Activated T-helper 1 cell treated with anti-CD3 and anti-CD28 coated beads, Interleukin-12 subunit alpha, Interleukin-12 subunit beta, Interleukin-2, Interleukin-4 antibody, amounts not matched to agents 30 ng/mL and 10 ng/mL and 1 ng/mL, durations not matched to agents 14 hours and 24 hours and 36 hours (primary cell): ENCODE measurements around the gene MAGEC3. TPM values are rescaled to one million over a fixed set of nuclear protein-coding genes. Genes with fewer than 3 reads are reported as not detected.
"Not testable (repeated sequence)": the region's sequence is repeated elsewhere in the genome, so short reads cannot be mapped to it uniquely, and the experiment has no call there.

Experiments used
- DNase-seq: peaks from one replicate; pipeline ENCODE4 v3.0.0; 2021; ENCODE audit warnings: low spot score
- H3K27ac Mint-ChIP-seq: one replicate; pipeline ENCODE4 v1.8.0; 2021; ENCODE audit warnings: mild to moderate bottlenecking, mixed read lengths
- H3K27me3 Mint-ChIP-seq: one replicate; pipeline ENCODE4 v1.8.0; 2022; ENCODE audit warnings: mild to moderate bottlenecking, moderate library complexity, mixed read lengths; ENCODE audit not compliant: insufficient read depth
- H3K36me3 Mint-ChIP-seq: one replicate; pipeline ENCODE4 v1.8.0; 2021; ENCODE audit warnings: low read depth, mixed read lengths
- H3K4me1 Mint-ChIP-seq: one replicate; pipeline ENCODE4 v1.8.0; 2021; ENCODE audit warnings: low read depth, mixed read lengths
- H3K4me3 Mint-ChIP-seq: one replicate; pipeline ENCODE4 v1.8.0; 2021; ENCODE audit warnings: mild to moderate bottlenecking, moderate library complexity, mixed read lengths
- H3K9me3 Mint-ChIP-seq: one replicate; pipeline ENCODE4 v1.8.0; 2021; ENCODE audit warnings: mixed read lengths
- intact Hi-C: fragments of 100-400 bp; cut with micrococcal nuclease; formaldehyde crosslinking; loops from one replicate; pipeline ENCODE4 v1.15.1; 2024
- total RNA-seq: library from RNA; stranded (reverse); gene quantifications from 2 replicates; pipeline ENCODE4 v1.2.3, GENCODE V29; 2022

Gene MAGEC3, protein sequence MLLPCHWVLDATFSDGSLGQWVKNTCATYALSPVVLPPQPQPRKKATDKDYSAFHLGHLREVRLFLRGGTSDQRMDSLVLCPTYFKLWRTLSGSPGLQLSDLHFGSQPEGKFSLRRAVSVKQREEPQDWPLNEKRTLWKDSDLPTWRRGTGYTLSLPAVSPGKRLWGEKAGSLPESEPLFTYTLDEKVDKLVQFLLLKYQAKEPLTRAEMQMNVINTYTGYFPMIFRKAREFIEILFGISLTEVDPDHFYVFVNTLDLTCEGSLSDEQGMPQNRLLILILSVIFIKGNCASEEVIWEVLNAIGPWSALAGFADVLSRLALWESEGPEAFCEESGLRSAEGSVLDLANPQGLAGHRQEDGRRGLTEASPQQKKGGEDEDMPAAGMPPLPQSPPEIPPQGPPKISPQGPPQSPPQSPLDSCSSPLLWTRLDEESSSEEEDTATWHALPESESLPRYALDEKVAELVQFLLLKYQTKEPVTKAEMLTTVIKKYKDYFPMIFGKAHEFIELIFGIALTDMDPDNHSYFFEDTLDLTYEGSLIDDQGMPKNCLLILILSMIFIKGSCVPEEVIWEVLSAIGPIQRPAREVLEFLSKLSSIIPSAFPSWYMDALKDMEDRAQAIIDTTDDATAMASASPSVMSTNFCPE
- not detected in 2 replicates for total RNA-seq

GRCh38 chrX:141838016-141838415 is at the start of gene MAGEC3:
MAGEC3 (plus strand) TSS chrX:141838316; CDS start chrX:141838316, 0 bp downstream.
- intact Hi-C loops: no loop called here
- H3K4me1 Mint-ChIP-seq: no peaks in the 10 kb centered on the region
- H3K9me3 Mint-ChIP-seq: no peaks in the 10 kb centered on the region
- no peaks in the 10 kb centered on the region for H3K36me3 Mint-ChIP-seq
- no peak within 1 kb of the TSS for H3K4me3 Mint-ChIP-seq
- H3K27ac Mint-ChIP-seq: no peak within 1 kb of the TSS
- no peak for DNase-seq
- H3K27me3 Mint-ChIP-seq: no peaks in the 10 kb centered on the region

GRCh38 chrX:141791856-141792255 is 46.3 kb upstream of the MAGEC3 start:
- no peaks in the 10 kb centered on the region for H3K4me1 Mint-ChIP-seq
- intact Hi-C loops: no loop called here
- H3K9me3 Mint-ChIP-seq: no peaks in the 10 kb centered on the region
- no peaks in the 10 kb centered on the region for H3K27me3 Mint-ChIP-seq
- no peak overlapping the region for H3K27ac Mint-ChIP-seq
- DNase-seq: no peak
- no peak overlapping the region for H3K4me3 Mint-ChIP-seq
- no peaks in the 10 kb centered on the region for H3K36me3 Mint-ChIP-seq

GRCh38 chrX:141811438-141811837 is 26.7 kb upstream of the MAGEC3 start:
- H3K36me3 Mint-ChIP-seq: no peaks in the 10 kb centered on the region
- H3K27ac Mint-ChIP-seq: no peak overlapping the region
- H3K9me3 Mint-ChIP-seq: no peaks in the 10 kb centered on the region
- intact Hi-C loops: no loop called here
- no peak for DNase-seq
- no peak overlapping the region for H3K4me3 Mint-ChIP-seq
- no peaks in the 10 kb centered on the region for H3K4me1 Mint-ChIP-seq
- H3K27me3 Mint-ChIP-seq: no peaks in the 10 kb centered on the region

GRCh38 chrX:141814213-141814857 is 23.8 kb upstream of the MAGEC3 start:
- Mint-ChIP-seq H3K27ac (no peak overlapping the region), H3K9me3 (no peaks in the 10 kb centered on the region), H3K27me3 (no peaks in the 10 kb centered on the region), H3K36me3 (no peaks in the 10 kb centered on the region), H3K4me3 (no peak overlapping the region), H3K4me1 (no peaks in the 10 kb centered on the region)
- DNase-seq: no peak
- intact Hi-C loops: no loop called here

- DNase-seq: no peak
- Mint-ChIP-seq H3K27ac (no peak overlapping the region), H3K9me3 (no peaks in the 10 kb centered on the region), H3K36me3 (no peaks in the 10 kb centered on the region), H3K4me1 (no peaks in the 10 kb centered on the region), H3K27me3 (no peaks in the 10 kb centered on the region), H3K4me3 (no peak overlapping the region)
- intact Hi-C loops: no loop called here
Measured at GRCh38 chrX:141815904-141816303, 22.2 kb upstream of the MAGEC3 start.

DNA sequence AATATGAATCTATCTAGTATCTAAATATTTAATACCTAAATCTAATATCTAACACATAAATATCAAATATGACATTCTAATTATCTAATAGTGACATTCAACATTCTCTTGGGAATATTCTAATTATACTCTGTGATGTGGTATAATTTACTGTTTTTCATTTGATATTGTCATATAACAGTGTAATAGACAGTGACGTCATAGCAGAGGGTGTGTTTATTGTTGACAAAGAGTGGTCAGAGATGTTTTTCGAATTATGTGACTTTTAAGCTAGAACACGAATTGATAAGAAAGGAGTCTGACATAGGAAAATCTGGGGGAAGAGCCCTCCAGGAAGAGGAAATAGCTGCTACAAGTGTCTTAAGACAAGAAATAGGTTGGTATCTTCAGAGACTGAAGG is 5.9 kb upstream of the MAGEC3 start:
- no peak overlapping the region for H3K27ac Mint-ChIP-seq
- H3K4me3 Mint-ChIP-seq: no peak overlapping the region
- intact Hi-C loops: no loop called here
- no peaks in the 10 kb centered on the region for H3K4me1 Mint-ChIP-seq
- DNase-seq: no peak
- H3K27me3 Mint-ChIP-seq: no peaks in the 10 kb centered on the region
- no peaks in the 10 kb centered on the region for H3K9me3 Mint-ChIP-seq
- no peaks in the 10 kb centered on the region for H3K36me3 Mint-ChIP-seq

DNA sequence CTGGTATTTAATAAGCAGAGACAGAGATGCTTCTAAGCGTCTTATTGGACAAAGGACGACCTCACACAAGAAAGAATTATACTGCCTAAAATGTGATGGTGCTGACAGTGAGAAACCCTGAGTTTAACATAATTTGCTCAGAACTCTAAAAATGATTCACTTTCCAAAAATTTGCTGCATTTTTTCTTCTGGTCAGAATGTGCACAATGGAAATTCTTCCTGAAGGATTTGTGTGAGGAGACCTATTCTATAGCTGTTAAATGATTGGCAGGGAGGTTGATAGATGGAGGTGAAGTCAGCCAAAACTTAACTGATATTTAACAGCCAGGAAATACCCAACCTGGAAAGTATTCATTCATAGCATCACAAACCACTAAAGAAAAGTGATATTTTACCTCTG is 1.7 kb downstream of the MAGEC3 start:
- no peaks in the 10 kb centered on the region for H3K36me3 Mint-ChIP-seq
- intact Hi-C loops: no loop called here
- H3K27me3 Mint-ChIP-seq: no peaks in the 10 kb centered on the region
- no peak overlapping the region for H3K4me3 Mint-ChIP-seq
- H3K9me3 Mint-ChIP-seq: no peaks in the 10 kb centered on the region
- H3K27ac Mint-ChIP-seq: no peak overlapping the region
- no peak for DNase-seq
- no peaks in the 10 kb centered on the region for H3K4me1 Mint-ChIP-seq

DNA sequence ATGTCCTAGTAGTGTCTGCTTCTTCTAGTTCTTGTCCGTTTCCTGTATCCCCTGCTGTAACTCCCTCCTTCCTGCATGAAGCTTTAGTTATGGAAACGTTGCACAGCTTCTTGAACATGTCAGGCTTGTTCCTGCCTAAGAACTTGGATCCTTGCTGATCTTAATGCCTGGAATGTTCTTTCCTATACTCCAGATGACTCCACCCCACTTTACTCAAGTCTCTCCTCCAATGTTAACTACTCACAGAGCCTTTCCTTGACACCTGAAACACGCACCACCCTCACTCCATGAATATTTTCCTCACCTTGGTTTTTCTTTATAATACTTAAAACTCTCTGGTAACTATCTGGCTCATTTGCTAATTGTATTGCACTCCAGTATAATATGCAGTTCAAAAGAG is 19.4 kb downstream of the MAGEC3 start:
- H3K4me3 Mint-ChIP-seq: no peak overlapping the region
- no peaks in the 10 kb centered on the region for H3K27me3 Mint-ChIP-seq
- H3K27ac Mint-ChIP-seq: no peak overlapping the region
- no peaks in the 10 kb centered on the region for H3K9me3 Mint-ChIP-seq
- no peaks in the 10 kb centered on the region for H3K4me1 Mint-ChIP-seq
- no peak for DNase-seq
- no peaks in the 10 kb centered on the region for H3K36me3 Mint-ChIP-seq
- intact Hi-C loops: no loop called here

DNA sequence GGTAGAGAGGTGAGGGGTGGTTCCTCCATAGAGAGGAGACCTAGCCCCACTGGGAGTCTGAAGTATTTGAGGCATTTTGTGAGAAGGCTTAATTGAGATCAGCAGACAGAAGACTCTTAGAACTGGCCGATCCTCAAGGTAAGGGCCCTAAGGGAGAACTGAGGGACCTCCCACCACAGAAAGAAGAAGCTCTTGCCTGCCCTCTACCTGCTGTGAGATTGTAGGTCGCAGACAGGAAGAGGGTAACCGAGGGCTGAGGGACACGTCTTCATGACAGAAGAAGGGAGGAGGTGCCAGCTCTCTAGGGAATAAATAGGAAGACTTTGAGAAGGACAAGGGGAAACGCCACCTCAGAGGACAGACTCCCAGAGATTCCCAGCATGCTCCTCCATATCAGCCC is 41.5 kb downstream of the MAGEC3 start:
- Mint-ChIP-seq H3K9me3 (no peaks in the 10 kb centered on the region), H3K27me3 (no peaks in the 10 kb centered on the region), H3K4me1 (no peaks in the 10 kb centered on the region), H3K36me3 (no peaks in the 10 kb centered on the region), H3K27ac (no peak overlapping the region), H3K4me3 (no peak overlapping the region)
- no peak for DNase-seq
- intact Hi-C loops: no loop called here

DNA sequence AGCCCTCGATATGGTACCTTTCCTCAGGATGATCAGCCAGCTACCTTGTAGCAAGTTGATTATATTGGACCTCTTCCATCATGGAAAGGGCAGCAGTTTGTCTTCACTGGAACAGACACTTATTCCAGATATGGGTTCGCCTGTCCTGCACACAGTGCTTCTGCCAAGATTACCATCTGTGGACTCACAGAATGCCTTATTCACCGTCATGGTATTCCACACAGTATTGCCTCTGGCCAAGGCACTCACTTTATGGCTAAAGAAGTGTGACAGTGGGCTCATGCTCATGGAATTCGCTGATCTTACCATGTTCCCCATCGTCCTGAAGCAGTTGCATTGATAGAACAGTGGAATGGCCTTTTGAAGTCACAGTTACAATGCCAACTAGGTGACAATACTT is 50.7 kb downstream of the MAGEC3 start:
- H3K4me1 Mint-ChIP-seq, H3K36me3 Mint-ChIP-seq, DNase-seq, H3K4me3 Mint-ChIP-seq, H3K27me3 Mint-ChIP-seq, H3K27ac Mint-ChIP-seq, intact Hi-C loops, H3K9me3 Mint-ChIP-seq: not testable (repeated sequence)

- no peaks in the 10 kb centered on the region for H3K27me3 Mint-ChIP-seq
- intact Hi-C loops: no loop called here
- no peaks in the 10 kb centered on the region for H3K9me3 Mint-ChIP-seq
- H3K27ac Mint-ChIP-seq: no peak overlapping the region
- H3K4me3 Mint-ChIP-seq: no peak overlapping the region
- H3K4me1 Mint-ChIP-seq: no peaks in the 10 kb centered on the region
- H3K36me3 Mint-ChIP-seq: no peaks in the 10 kb centered on the region
- DNase-seq: no peak
Measured at GRCh38 chrX:141894733-141895132, 56.6 kb downstream of the MAGEC3 start.

- intact Hi-C loops: no loop called here
Measured at GRCh38 chrX:141897690-141898089, 59.6 kb downstream of the MAGEC3 start.

GRCh38 chrX:141902366-141902765 is 64.2 kb downstream of the MAGEC3 start:
- Mint-ChIP-seq H3K27ac (no peak overlapping the region), H3K27me3 (no peaks in the 10 kb centered on the region), H3K9me3 (no peaks in the 10 kb centered on the region), H3K36me3 (no peaks in the 10 kb centered on the region), H3K4me1 (no peaks in the 10 kb centered on the region), H3K4me3 (no peak overlapping the region)
- intact Hi-C loops: no loop called here
- DNase-seq: no peak

More at GRCh38 chrX:141897690-141898089, 59.6 kb downstream of the MAGEC3 start:
- Mint-ChIP-seq H3K27ac (no peak overlapping the region), H3K4me3 (no peak overlapping the region), H3K9me3 (no peaks in the 10 kb centered on the region), H3K27me3 (no peaks in the 10 kb centered on the region), H3K36me3 (no peaks in the 10 kb centered on the region), H3K4me1 (no peaks in the 10 kb centered on the region)
- DNase-seq: no peak
